Fibroblast of pulmonary artery (primary cell): ENCODE data around the gene CPNE4.

ENCODE experiments used
- DNase-seq: peaks from one replicate; pipeline ENCODE4 v3.0.0-alpha.2; 2010; ENCODE audit warnings: low read depth
- H3K4me3 ChIP-seq: replicated peaks from 2 replicates; pipeline ENCODE4 v1.5.1; 2011; ENCODE audit warnings: low read depth, mild to moderate bottlenecking, control low read depth, low read length, moderate library complexity
- TF ChIP-seq, protein P1 (sequence below): IDR thresholded peaks from 2 replicates; pipeline ENCODE4 v1.5.1; 2011; ENCODE audit warnings: mild to moderate bottlenecking, control low read depth, low read length, inconsistent platforms; ENCODE audit errors: missing control alignments

The CPNE4 gene

DNA sequence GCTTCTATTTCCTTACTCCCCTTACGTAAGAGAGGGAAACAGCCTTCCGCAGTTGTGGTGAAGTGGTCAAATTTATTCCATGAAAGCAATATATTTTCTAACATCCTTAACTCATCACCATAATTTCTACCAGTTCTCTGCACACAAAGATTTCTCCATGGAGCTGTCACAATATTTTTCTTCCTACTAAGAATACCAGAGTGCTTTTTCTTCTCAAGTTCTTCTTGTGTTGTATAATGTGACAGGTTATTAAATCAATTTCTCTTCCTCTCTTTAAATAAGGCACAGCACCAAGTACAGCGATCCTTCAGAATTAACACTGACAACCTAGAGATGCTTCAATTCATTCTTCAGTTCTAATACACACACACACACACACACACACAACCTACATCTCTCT lies 153.0 kb downstream of the CPNE4 start:
- TF ChIP-seq, protein P1, sequence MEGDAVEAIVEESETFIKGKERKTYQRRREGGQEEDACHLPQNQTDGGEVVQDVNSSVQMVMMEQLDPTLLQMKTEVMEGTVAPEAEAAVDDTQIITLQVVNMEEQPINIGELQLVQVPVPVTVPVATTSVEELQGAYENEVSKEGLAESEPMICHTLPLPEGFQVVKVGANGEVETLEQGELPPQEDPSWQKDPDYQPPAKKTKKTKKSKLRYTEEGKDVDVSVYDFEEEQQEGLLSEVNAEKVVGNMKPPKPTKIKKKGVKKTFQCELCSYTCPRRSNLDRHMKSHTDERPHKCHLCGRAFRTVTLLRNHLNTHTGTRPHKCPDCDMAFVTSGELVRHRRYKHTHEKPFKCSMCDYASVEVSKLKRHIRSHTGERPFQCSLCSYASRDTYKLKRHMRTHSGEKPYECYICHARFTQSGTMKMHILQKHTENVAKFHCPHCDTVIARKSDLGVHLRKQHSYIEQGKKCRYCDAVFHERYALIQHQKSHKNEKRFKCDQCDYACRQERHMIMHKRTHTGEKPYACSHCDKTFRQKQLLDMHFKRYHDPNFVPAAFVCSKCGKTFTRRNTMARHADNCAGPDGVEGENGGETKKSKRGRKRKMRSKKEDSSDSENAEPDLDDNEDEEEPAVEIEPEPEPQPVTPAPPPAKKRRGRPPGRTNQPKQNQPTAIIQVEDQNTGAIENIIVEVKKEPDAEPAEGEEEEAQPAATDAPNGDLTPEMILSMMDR, result no peak
- no peak overlapping the region for H3K4me3 ChIP-seq
- DNase-seq, result no peak

GRCh38 chr3:131880948-131881347 lies 153.9 kb downstream of the CPNE4 start:
- DNase-seq, result no peak
- H3K4me3 ChIP-seq, result no peak overlapping the region
- TF ChIP-seq, protein P1, result no peak

DNA sequence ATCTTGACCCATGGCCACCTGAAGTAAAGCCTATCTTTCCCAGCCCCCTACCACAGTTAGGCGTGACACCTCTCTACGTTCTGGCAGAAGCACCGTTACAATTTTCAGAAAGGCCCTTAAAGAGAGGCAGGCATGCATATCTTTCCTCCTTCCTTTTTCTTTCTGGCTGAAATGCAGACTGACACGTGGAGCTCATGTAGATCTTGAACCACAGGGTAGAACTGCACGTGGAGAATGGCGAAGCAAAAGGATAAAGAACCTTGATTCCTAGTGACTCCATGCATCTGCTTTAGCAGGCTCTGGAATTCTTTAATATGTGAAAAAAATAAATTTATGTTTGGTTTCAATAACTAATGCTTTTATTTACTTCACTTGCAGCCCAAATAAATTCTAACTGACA lies 166.6 kb downstream of the CPNE4 start:
- DNase-seq, result no peak
- TF ChIP-seq, protein P1, result no peak
- H3K4me3 ChIP-seq, result no peak overlapping the region

- TF ChIP-seq, protein P1, result no peak
- no peak overlapping the region for H3K4me3 ChIP-seq
- no peak for DNase-seq
Observed at GRCh38 chr3:131856171-131856570, 178.6 kb downstream of the CPNE4 start.

DNA sequence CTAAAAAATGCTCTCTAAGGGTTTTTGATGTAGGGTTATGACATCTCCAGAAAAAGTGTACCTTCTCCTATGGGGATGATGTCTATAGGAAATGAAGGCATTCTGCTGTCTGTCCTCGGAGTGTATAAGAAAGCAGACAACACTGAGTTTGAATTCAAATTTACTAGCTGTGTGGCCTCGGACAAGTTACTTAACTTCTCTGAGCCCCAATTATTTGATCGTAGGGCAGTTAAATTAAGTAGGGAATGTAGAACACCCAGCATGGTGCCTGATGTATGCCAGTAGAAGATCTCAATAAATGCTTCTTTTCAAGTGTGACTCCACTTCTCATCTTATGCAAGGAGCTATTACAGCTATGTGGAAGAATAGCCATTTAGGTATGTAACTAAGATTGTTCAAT lies 184.6 kb downstream of the CPNE4 start:
- H3K4me3 ChIP-seq, result no peak overlapping the region
- no peak for DNase-seq
- TF ChIP-seq, protein P1, result no peak

DNA sequence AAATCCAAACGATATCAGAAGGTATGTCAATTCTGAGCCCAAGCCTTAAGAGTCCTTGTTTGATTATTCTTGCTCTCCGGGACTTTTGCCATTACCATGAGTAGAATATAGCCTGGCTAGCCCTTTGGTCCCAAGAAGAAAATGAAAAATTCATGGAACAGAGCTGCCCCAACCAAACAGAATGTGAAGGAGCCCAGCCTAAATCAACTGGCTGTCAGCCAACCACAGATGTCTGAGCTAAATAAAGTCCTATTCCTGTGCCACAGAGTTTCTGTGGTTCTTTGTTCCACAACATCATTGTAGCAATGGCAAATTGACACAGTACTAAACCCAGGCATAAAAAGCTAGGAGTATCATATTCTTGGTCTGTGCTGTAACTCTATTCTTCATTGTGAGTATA lies 185.2 kb downstream of the CPNE4 start:
- DNase-seq, result no peak
- TF ChIP-seq, protein P1, result no peak
- H3K4me3 ChIP-seq, result no peak overlapping the region

DNA sequence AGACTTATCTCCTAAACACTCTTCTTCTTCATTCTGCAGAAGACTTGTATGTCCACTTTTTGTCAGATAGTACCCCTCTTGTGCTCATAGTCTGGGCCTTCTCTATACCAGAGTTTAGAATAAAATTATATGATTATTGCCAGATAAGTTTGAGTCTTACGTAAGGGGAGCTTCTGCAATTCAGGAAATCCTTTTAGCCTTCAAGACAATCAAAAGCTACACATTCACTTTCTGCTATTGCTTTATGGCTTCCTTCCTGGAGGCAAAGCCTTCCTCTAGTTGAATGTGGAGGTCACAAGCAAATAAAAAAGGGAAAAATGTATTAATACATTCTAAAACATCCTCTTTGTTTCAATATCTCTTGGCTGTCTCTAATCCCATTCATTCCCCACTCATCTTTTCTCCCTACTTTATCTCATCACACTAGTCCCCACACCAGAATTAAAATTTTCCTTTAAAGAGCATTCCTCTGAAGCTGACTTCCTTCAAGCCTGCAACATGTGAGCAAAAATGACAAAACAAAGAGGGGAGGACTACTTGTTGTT lies 186.8 kb downstream of the CPNE4 start:
- no peak overlapping the region for H3K4me3 ChIP-seq
- TF ChIP-seq, protein P1, result no peak
- peak; percentile 2 for DNase-seq
